ENCODE data around the gene NFYB. TPM values are rescaled to one million over a fixed set of nuclear protein-coding genes. Genes with fewer than 3 reads are reported as not detected.
"Not testable (repeated sequence)": the region's sequence is repeated elsewhere in the genome, so short reads cannot be mapped to it uniquely, and the experiment has no call there.

The NFYB gene
- total RNA-seq, 1 experiment from 2014 or later, result 22.1 TPM

GRCh38 chr12:104166465-104166864, 28.5 kb upstream of the NFYB start:
- in situ Hi-C loops (cut with HindIII; ENCODE audit: low pct_unique_long_range_greater_than_20kb, low sequenced_read_pairs), result no loop called here
- peak; percentile 21 for DNase-seq (ENCODE audit: low read depth, low spot score)

GRCh38 chr12:104165801-104166200, 27.8 kb upstream of the NFYB start:
- in situ Hi-C loops (cut with HindIII; ENCODE audit: low pct_unique_long_range_greater_than_20kb, low sequenced_read_pairs), result no loop called here
- DNase-seq (ENCODE audit: low read depth, low spot score), result no peak

- no peak for DNase-seq (ENCODE audit: low read depth, low spot score)
- in situ Hi-C loops (cut with HindIII; ENCODE audit: low pct_unique_long_range_greater_than_20kb, low sequenced_read_pairs), result no loop called here
Observed at GRCh38 chr12:104164634-104165033, 26.6 kb upstream of the NFYB start.

GRCh38 chr12:104163631-104164030, 25.6 kb upstream of the NFYB start:
- DNase-seq (ENCODE audit: low read depth, low spot score), result no peak

GRCh38 chr12:104163028-104163427, 25.0 kb upstream of the NFYB start:
- DNase-seq (ENCODE audit: low read depth, low spot score); in situ Hi-C loops (cut with HindIII; ENCODE audit: low pct_unique_long_range_greater_than_20kb, low sequenced_read_pairs): not testable (repeated sequence)

More at GRCh38 chr12:104163631-104164030, 25.6 kb upstream of the NFYB start:
- in situ Hi-C loops (cut with HindIII; ENCODE audit: low pct_unique_long_range_greater_than_20kb, low sequenced_read_pairs), result no loop called here

- DNase-seq (ENCODE audit: low read depth, low spot score), result no peak
- in situ Hi-C loops (cut with HindIII; ENCODE audit: low pct_unique_long_range_greater_than_20kb, low sequenced_read_pairs), result no loop called here
Observed at GRCh38 chr12:104155711-104156555, 17.9 kb upstream of the NFYB start.

GRCh38 chr12:104154806-104155205, 16.8 kb upstream of the NFYB start:
- in situ Hi-C loops (cut with HindIII; ENCODE audit: low pct_unique_long_range_greater_than_20kb, low sequenced_read_pairs), result no loop called here
- DNase-seq (ENCODE audit: low read depth, low spot score), result no peak

GRCh38 chr12:104154286-104154685, 16.3 kb upstream of the NFYB start:
- no peak for DNase-seq (ENCODE audit: low read depth, low spot score)
- in situ Hi-C loops (cut with HindIII; ENCODE audit: low pct_unique_long_range_greater_than_20kb, low sequenced_read_pairs), result no loop called here

GRCh38 chr12:104152685-104153241, 14.8 kb upstream of the NFYB start:
- in situ Hi-C loops (cut with HindIII; ENCODE audit: low pct_unique_long_range_greater_than_20kb, low sequenced_read_pairs), result no loop called here

GRCh38 chr12:104150416-104150815, 12.4 kb upstream of the NFYB start:
- DNase-seq (ENCODE audit: low read depth, low spot score), result no peak
- in situ Hi-C loops (cut with HindIII; ENCODE audit: low pct_unique_long_range_greater_than_20kb, low sequenced_read_pairs), result no loop called here

More at GRCh38 chr12:104152685-104153241, 14.8 kb upstream of the NFYB start:
- DNase-seq (ENCODE audit: low read depth, low spot score), result no peak

- no peak for DNase-seq (ENCODE audit: low read depth, low spot score)
- in situ Hi-C loops (cut with HindIII; ENCODE audit: low pct_unique_long_range_greater_than_20kb, low sequenced_read_pairs), result no loop called here
Observed at GRCh38 chr12:104147346-104147745, 9.3 kb upstream of the NFYB start.

GRCh38 chr12:104143918-104144317, 5.9 kb upstream of the NFYB start:
- in situ Hi-C loops (cut with HindIII; ENCODE audit: low pct_unique_long_range_greater_than_20kb, low sequenced_read_pairs), result no loop called here

GRCh38 chr12:104143002-104143401, 5.0 kb upstream of the NFYB start:
- no peak for DNase-seq (ENCODE audit: low read depth, low spot score)
- in situ Hi-C loops (cut with HindIII; ENCODE audit: low pct_unique_long_range_greater_than_20kb, low sequenced_read_pairs), result no loop called here

More at GRCh38 chr12:104143918-104144317, 5.9 kb upstream of the NFYB start:
- no peak for DNase-seq (ENCODE audit: low read depth, low spot score)

GRCh38 chr12:104142543-104142942, 4.5 kb upstream of the NFYB start:
- no peak for DNase-seq (ENCODE audit: low read depth, low spot score)
- in situ Hi-C loops (cut with HindIII; ENCODE audit: low pct_unique_long_range_greater_than_20kb, low sequenced_read_pairs), result no loop called here

GRCh38 chr12:104138797-104139152, 765 bp upstream of the NFYB start:
- DNase-seq (ENCODE audit: low read depth, low spot score), result no peak
- in situ Hi-C loops (cut with HindIII; ENCODE audit: low pct_unique_long_range_greater_than_20kb, low sequenced_read_pairs), result no loop called here

- in situ Hi-C loops (cut with HindIII; ENCODE audit: low pct_unique_long_range_greater_than_20kb, low sequenced_read_pairs), result no loop called here
Observed at GRCh38 chr12:104137001-104137901, 759 bp downstream of the NFYB start.

GRCh38 chr12:104136577-104136976, 1.4 kb downstream of the NFYB start:
- in situ Hi-C loops (cut with HindIII; ENCODE audit: low pct_unique_long_range_greater_than_20kb, low sequenced_read_pairs), result no loop called here
- DNase-seq (ENCODE audit: low read depth, low spot score), result no peak

More at GRCh38 chr12:104137001-104137901, 759 bp downstream of the NFYB start:
- DNase-seq (ENCODE audit: low read depth, low spot score), result peak; percentile 17

- in situ Hi-C loops (cut with HindIII; ENCODE audit: low pct_unique_long_range_greater_than_20kb, low sequenced_read_pairs), result no loop called here
- DNase-seq (ENCODE audit: low read depth, low spot score), result no peak
Observed at GRCh38 chr12:104134882-104135281, 3.1 kb downstream of the NFYB start.
